Glomerular visceral epithelial cell (primary cell): Measurements from ENCODE around the gene MPEG1.

ENCODE experiments used
- DNase-seq: peaks from one replicate; pipeline ENCODE4 v3.0.0-alpha.2; 2016; ENCODE audit errors: extremely low spot score

Gene MPEG1, protein sequence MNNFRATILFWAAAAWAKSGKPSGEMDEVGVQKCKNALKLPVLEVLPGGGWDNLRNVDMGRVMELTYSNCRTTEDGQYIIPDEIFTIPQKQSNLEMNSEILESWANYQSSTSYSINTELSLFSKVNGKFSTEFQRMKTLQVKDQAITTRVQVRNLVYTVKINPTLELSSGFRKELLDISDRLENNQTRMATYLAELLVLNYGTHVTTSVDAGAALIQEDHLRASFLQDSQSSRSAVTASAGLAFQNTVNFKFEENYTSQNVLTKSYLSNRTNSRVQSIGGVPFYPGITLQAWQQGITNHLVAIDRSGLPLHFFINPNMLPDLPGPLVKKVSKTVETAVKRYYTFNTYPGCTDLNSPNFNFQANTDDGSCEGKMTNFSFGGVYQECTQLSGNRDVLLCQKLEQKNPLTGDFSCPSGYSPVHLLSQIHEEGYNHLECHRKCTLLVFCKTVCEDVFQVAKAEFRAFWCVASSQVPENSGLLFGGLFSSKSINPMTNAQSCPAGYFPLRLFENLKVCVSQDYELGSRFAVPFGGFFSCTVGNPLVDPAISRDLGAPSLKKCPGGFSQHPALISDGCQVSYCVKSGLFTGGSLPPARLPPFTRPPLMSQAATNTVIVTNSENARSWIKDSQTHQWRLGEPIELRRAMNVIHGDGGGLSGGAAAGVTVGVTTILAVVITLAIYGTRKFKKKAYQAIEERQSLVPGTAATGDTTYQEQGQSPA

DNA sequence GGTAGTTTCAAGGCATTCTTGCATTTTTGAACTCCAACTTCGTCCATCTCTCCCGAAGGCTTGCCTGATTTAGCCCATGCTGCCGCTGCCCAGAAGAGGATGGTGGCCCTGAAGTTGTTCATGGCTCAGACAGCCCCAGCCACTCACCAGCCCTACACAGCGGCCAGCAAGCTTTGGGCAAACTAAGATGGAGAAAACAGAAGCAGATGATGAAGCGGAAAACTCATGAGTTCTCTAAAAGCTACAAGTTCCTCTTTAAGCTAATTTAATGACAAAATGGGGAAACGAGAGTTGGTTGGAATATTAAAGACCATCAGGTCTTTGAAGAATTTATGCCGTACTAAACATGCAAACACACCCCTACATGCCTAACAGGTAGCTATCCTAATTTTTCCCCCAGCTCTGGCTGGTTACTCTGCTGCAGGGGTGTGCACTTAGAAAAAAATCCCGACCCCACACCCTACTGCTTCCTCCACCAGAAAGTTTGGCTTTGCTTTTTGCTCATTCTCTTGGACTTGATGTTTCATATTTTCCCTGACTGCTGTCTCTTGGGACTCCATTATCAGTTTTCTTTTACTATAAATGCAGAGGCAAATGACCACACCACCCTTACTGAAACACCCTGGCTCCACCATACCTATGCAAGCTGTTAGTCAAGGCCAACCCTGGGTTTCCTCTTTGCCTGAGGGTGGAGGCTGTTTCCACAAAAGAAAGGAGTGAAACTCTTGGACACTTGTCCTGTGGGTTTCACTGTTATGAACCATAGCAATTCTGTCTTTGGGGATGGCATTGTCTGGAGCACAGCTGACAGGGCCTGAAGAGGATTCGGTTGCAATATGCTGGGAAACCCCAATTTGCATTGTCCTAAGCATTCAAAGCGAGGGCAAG, at the start of gene MPEG1:
MPEG1 (minus strand) TSS at position 184 of the 888 bp plus-strand sequence; CDS start at position 122, 62 bp downstream.
- no peak for DNase-seq

DNA sequence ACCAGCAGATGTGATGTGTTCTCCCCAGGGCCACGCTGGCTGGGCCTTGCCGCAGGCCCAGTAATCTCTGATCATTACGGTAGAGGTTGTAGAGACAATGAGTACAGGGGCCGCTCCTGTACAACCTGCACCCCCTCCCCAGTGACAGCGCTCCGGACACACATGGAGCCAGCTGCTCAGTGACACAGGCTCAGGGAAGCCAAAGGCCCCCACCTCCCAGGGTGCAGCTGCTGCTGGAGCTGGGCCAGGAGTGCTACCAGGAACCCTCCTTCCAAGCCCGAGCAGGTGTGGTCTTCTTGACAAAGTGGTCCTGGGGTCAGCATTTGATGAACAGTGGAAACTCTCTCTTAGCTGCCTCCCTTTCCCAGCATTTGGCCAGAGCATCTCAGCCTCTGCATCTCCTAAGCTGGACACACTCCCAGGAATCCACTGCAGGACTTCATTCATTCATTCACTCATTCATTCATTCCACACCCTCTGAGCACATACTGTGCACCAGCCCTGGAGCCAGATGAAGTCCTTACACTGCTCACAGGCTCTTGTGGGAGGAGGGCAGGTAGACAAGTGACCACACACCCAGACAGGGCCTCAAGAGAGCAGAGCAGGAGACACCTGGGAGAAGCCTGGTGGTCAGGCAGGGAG, 49.6 kb upstream of the MPEG1 start:
- DNase-seq = no peak

DNA sequence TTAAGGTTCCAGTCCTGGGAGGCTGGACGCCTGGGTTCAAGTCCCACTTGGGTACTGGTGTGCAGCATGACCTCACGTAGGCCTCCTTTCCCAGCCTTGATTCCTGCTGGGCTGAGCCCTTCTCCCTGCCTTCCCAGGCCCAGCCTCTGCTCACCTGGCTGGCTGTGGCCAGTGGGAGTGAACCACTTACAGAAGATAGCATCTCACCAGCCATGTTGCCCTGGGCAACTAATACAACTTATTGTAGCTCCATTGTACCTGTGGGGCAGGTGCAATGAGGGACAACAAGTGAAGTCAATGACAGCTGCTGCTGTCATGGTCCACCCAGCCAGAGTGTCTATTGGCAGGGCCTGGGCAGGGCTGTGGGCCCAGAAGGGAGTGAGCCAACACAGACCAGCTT, 48.4 kb upstream of the MPEG1 start:
- no peak for DNase-seq

DNA sequence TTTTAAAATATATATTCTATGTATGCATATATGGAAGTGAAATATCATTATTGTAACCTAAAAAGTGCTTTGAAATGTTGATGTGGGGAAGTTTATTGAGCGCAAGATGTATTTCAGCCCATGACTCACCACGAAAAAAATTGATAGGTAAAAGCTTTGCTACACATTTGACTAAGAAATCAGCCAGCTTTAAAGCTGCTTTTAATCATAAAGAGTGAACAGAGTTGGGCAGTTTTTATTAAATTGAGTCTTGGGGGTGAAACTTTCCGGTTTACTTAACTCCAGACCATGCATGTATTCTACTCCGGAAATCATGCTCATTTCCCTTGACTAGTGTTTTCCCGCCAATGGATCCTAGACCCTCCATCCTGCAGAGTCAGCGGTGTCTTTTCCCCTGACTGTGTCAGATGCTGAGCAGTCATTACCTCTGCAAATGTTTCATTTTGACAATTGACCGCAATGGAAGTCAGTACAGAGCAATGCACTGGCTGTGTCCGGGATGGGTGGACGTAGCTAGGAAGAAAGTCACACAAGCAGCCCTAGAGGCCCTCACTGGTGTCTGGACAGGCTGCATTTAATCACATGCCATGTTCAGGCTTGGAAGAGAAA, 47.2 kb upstream of the MPEG1 start:
- no peak for DNase-seq

DNA sequence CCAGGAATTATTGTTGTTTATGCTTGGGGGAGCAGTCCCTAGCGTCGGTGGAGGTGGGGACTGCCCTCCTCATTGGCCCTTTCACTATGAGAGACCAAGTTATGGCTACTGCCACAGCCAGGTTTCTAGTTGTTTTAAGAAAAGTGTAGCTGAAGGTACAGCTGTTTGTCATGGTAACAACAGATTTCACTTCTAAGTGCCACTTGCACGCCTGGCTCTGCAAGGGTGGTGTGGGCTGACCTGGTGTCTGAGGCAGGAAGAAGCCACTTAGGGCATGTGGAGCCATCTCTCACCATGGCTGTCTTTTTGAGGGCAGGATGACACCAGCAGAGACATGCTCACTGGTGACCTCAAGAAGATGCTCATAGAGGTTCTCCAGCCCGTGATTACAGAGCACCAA, 46.3 kb upstream of the MPEG1 start:
- DNase-seq = no peak

DNA sequence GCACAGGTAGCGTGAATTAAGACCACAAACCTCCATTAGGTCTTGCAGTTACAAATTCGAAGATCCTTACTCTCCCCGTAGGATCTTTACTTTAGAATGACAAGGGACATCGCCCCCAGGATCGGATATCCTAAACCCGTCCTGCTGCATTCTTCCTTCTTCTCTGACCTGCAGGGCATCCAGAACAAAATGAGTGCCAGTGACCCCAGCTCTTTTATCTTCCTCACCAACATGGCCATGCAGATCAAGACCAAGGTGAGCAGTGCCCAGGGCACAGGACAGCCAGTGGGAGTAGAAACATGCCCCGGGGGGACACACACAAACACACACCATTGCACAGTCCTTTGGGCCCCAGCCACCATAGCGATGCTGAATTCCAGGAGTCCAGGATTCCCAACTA, 42.6 kb upstream of the MPEG1 start:
- no peak for DNase-seq

DNA sequence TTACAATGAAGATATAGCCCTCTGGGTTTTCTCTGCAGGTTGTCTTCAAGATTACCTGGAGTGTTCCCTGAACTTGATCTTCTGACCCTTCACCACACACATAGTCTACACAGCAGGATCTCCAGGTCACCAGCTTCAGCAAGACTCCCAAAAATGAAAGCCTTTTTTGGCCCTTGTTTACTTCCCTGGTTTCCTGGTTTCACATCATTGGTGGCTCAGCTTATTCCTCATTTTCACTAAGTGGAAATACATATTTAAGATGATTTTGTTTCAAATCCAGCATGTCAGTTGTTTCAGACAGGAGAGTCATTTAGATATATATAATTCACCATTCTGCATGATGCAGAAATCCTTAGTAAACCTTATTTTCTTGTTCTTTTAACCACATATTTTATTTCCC, 41.6 kb upstream of the MPEG1 start:
- DNase-seq = no peak

DNA sequence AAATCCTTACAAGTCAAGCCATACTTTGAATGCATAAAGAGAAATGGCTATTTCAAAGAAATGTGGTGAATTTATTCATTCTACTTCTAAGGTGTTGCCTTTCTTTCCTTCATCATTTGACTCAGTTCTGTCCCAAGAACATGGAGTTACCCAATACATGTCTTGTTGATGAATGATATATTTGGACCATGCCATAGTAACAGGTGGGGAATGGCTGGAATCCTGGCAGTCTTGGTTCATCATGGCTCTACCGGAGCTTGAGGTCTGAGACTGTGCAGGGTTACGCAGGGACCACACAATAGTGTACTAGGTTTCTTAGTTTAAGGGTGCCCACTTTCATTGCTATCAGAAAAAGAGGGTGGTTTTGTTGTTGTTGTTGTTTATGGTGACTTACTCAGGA, 40.3 kb upstream of the MPEG1 start:
- no peak for DNase-seq

DNA sequence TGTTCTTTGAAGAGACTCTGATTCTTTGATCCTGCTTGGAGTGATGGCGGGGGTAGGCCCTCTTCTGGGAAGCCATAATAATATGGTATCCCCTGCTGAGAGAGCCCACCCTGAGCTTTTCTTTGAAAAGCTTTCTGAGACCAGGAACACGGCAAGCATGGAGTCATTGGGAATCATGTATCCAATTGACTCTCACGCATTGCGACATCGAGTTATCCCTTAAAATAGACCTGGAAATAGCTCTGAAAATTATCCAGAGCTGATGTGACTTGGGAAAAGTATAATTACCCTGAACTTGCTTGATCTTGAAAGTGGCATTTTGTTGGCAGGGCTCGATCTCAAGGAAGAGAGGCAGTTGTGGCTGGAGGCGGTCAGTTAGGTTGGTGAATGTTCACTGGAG, 36.8 kb upstream of the MPEG1 start:
- DNase-seq = no peak

DNA sequence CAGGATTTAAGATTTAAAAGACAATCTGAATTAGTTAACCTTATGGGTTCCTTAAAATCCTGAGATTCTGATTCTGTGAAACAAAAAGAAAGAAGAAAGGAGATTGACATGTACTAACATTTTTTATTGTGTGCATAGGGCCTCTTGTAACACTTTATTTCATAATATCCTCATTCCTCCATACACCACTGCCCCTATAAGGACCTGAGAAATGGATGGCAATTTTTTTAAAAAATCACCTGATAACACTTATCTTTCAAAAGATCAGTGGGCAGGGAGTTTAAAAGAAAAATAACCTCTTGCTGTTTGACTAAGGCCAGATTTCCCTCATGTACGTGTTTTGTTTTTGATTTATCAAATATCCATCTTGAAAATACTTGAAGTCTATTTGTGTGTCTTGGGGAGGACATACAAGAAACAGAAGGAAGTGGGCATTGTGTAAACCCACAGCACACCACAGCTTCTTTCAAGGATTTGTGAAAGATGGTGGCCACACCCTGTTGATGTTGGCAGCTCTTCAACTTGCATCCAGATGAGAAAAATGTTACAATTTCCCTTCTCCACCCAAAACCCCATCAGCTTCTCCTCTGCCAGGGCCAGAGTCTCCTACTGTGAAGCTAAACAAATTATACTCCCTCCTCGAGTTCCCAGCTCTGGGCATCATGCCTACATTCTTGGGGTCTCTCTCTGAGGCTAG, 35.0 kb upstream of the MPEG1 start:
- no peak for DNase-seq

DNA sequence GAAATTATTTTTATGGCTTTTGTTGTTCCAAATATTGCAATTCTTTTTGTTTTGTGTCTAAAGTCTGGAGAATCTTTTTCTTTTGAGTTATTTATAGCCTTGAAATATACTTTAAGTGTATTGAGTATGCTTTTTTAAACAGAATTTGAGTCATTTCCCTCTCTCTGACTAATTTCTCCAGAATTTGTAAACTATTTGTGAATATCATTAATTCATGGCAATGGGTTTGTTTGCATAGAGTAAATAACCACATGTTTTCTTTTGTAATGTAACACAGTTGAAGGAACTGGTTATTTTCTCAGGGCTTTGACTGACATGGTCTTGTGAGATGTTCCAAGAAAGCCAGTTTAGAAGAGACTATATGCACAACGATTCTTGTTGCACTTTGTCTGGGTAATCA, 30.9 kb upstream of the MPEG1 start:
- no peak for DNase-seq

DNA sequence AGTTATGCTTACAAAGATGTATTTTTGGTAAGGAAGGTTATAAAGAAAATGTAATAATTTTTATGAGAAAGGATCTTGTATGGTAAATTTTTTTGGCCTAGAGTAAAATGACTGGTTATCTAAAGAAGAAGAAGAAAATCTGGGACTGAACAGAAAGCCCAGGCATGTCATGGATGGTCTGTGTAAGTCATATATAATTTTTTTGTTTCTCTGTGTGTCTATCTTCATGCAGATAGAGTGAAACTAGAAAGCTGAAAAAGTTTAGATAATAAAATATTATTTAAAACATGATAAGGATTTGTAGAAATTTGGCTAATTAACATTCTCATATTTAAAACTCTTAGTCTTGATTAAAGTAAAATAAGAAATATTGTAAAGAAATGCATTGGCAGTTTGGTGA, 27.6 kb upstream of the MPEG1 start:
- no peak for DNase-seq

DNA sequence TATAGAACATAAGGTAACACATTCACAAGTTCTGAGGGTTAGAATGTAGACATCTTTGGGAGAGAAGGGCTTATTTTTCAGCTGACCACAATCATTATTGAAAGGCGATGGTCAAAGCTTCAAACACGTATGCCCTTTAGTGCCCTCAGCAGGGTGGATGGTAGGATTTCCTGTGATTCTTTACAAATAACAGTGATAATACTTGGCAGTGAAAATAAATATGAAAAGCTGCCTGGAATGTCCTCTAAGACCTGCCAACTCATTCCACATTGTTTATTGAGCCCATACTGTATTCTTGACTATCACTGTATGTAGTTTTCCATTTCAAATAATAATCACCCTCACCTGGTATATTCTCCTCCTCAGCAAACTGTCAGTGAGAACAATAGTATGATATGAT, 13.7 kb upstream of the MPEG1 start:
- no peak for DNase-seq

DNA sequence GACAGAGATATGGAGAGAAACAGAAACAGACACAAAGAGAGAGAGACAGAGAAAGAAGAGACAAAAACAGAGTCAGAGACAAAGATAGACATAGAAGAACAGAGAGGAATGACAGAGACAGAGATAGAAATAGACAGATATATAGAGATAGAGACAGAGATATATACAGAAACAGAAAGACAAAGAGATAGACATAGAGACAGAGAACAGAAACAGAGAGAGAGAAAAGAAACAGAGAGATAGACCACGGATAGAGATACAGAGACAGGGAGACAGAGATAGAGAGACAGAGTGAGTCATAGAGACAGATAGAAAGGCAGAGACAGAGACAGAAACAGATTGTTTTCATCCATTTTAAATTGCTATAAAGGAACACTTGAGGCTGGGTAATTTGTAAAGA, 12.3 kb upstream of the MPEG1 start:
- DNase-seq = no peak

DNA sequence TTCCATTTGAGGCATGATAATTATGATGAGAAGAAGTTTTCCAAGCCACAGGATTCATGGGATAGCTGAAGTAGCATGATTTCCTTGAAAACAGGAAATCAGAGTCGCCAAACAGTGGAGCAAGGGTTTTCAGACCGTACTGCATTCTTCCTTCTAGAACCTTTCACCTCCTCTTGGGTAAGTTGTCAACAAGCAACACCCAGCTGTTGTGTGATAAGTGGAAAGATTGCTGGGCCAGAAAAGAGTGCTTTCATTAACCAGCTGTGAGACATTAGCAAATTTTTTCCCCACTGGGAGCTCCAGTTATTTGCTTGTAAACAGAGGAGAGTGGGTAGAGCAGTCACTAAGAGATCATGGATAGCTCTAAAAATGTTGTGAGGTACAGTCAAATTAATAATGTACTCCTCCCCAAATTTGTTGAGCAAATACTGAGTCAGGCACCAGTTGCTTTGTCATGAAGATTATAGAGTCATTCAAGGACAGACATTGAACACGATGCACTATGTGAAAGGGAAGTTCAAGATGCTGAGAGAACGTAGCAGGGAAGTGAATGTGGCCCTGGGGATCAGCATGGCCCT, 11.7 kb upstream of the MPEG1 start:
- no peak for DNase-seq

DNA sequence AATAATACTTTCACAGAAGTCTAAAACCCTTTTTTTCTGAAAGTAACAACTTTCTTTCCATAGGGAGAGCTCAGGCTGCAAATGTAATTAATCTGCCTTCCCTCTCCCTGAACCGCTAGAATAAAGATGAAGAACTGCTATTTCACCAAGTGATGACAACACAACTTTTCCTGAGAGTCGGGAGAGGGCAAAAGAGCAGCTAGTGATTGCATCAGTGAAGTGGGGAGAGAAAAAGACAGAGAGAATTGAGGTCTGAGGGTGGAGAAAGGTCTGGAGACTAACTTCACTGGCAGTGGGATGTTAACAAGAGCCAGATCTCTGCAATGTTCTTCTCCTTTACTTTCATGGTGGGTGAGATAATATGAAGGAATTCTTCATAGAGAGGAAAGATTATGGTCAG, 10.9 kb upstream of the MPEG1 start:
- DNase-seq = no peak

DNA sequence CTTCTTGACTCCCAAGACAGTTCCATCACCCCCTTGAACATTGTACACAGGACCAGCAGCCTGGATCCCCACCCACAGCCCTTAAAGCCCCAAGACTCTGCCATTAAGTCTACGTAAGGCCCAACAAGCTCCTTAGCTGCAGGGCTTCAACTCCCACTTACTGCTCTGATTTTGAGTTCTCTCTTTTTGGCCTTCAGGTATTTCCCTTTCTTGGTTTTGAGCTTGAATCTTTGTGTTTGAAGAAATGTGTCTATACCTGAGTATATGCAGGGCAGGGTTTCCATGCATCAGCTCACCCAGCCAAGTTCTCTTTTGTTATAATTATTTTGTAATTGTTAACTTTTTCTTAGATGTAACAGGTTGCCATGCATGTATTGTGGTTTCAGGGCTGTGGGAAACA, 10.4 kb upstream of the MPEG1 start:
- DNase-seq = no peak

DNA sequence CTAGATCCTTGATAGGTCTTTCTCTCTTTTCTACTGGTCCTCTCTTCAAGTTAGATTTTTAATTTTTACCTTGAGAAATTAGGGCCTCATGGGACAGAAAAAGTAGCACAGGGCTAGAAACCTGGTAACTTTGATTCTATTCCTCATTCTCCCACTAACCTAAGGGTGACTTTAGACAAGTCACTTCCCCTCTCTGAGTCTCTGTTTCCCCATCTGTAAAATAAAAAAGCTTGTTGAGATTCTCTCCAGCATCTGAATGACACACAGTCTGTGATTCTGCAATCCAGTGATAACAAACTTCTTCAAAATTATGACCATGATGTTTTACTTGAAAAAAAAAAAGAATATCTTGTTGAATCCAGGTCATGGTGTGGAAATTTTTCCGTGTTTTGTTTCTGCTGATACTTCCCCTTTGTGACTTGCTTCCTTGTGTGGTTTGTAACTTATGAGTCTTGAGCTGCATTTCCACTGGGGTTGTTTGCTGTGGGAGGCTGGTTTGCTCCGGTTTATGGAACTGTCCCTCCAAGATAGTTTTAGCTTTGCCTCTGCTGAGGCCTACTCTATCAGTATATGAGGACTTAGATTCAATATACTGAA, 9.8 kb upstream of the MPEG1 start:
- no peak for DNase-seq

DNA sequence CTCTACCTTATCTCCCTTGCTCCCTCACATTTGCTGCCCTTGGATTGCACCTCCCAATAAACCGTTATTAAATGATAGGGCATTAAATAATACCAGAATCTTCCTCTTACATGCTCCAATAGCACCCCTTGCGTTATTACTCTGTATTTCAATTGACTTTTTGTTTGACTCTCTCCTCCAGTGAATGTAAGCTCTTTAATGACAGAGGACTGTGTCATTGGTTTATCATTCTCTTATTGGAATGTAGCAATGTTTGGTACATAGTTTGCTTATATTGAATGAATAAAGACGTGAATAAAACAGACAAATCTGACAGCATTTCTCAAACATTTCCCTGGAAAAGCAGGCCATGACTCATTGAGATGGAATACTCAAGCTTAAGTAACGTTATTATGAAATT, 8.7 kb upstream of the MPEG1 start:
- DNase-seq = no peak

DNA sequence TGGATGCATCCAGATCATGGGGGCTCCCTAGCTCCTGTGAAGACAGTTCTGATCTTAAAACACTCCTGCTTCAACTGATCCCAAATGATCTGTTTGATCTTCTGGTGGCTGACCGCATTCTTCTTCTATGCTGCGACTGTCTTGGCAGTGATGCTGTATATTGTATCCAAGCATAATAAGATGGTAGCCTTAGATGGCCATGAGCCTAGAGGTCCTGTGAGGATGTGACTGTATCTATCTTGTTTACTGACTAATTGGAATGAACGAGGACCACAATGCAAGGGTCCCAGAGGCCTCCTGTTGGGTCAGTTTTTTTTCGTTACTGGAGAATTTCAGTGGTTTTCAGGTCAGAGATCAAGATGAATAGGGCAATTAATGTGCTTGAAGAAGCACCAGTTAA, 7.1 kb upstream of the MPEG1 start:
- no peak for DNase-seq
